ENCODE measurements around the gene COL13A1.

DNA sequence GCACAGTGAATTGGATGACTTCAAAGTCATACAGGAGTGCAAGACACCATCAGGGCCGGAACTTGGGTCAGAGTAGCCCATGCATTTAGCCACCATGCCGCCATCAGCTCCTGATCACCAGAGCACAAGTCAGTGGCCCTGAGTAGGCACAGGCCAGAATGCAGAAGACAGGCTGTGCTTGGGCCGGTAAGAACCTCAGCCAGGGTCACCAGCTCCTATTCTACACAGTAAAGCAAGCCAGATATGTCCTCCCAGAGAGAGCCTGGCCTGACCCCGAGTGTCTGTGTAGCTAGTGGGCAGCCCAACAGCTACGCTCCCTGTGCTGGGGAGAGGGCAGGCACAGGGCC, 44.5 kb upstream of the COL13A1 start:
- TF ChIP-seq, protein P1, sequence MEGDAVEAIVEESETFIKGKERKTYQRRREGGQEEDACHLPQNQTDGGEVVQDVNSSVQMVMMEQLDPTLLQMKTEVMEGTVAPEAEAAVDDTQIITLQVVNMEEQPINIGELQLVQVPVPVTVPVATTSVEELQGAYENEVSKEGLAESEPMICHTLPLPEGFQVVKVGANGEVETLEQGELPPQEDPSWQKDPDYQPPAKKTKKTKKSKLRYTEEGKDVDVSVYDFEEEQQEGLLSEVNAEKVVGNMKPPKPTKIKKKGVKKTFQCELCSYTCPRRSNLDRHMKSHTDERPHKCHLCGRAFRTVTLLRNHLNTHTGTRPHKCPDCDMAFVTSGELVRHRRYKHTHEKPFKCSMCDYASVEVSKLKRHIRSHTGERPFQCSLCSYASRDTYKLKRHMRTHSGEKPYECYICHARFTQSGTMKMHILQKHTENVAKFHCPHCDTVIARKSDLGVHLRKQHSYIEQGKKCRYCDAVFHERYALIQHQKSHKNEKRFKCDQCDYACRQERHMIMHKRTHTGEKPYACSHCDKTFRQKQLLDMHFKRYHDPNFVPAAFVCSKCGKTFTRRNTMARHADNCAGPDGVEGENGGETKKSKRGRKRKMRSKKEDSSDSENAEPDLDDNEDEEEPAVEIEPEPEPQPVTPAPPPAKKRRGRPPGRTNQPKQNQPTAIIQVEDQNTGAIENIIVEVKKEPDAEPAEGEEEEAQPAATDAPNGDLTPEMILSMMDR (IDR thresholded peaks at IDR 0.05) = no peak
- TF ChIP-seq POLR2A (IDR thresholded peaks at IDR 0.05) = no peak
